Astrocyte (in vitro differentiated cells and primary cell): Measurements from ENCODE around the gene TRAPPC3L. TPM values are rescaled to one million over a fixed set of nuclear protein-coding genes. Genes with fewer than 3 reads are reported as not detected.

ENCODE experiments used
- DNase-seq: peaks from one replicate; pipeline ENCODE4 v3.0.0-alpha.2; 2010; ENCODE audit warnings: low read depth
- FAIRE-seq: peaks from 2 replicates; lab custom pipeline; 2011; peaks lifted over from hg19 to GRCh38; lab: Jason Lieb, UNC
- H2AFZ ChIP-seq: 2 replicates; pipeline ENCODE4 v1.6.0; 2012; ENCODE audit warnings: low read depth, low read length, inconsistent platforms
- H3K27ac ChIP-seq: 2 replicates; pipeline ENCODE4 v1.5.1; 2011; ENCODE audit warnings: low read depth, low read length, inconsistent platforms
- H3K27me3 ChIP-seq: 2 replicates; pipeline ENCODE4 v1.6.0; 2011; ENCODE audit warnings: low read length, inconsistent platforms; ENCODE audit not compliant: insufficient read depth
- H3K36me3 ChIP-seq: 2 replicates; pipeline ENCODE4 v1.5.1; 2011; ENCODE audit warnings: low read length, inconsistent platforms; ENCODE audit not compliant: insufficient read depth
- H3K4me1 ChIP-seq: 2 replicates; pipeline ENCODE4 v1.5.1; 2011; ENCODE audit warnings: low read length, inconsistent platforms; ENCODE audit not compliant: insufficient read depth
- H3K4me2 ChIP-seq: 2 replicates; pipeline ENCODE4 v1.6.0; 2012; ENCODE audit warnings: low read length, inconsistent platforms
- H3K4me3 ChIP-seq: 2 replicates; pipeline ENCODE4 v1.5.1; 2011; ENCODE audit warnings: low read depth, mild to moderate bottlenecking, low read length, inconsistent platforms; ENCODE audit not compliant: insufficient read depth
- H3K79me2 ChIP-seq: 2 replicates; pipeline ENCODE4 v1.6.0; 2012; ENCODE audit warnings: mild to moderate bottlenecking, low read length, inconsistent platforms; ENCODE audit not compliant: insufficient read depth
- H3K9ac ChIP-seq: 2 replicates; pipeline ENCODE4 v1.6.0; 2012; ENCODE audit warnings: mild to moderate bottlenecking, low read length, inconsistent platforms
- H3K9me3 ChIP-seq: 2 replicates; pipeline ENCODE4 v1.5.1; 2012; ENCODE audit warnings: low read depth, mild to moderate bottlenecking, low read length, inconsistent platforms; ENCODE audit not compliant: insufficient read depth
- H4K20me1 ChIP-seq: 2 replicates; pipeline ENCODE4 v1.6.0; 2012; ENCODE audit warnings: low read length, inconsistent platforms; ENCODE audit not compliant: insufficient read depth
- H3K27ac Mint-ChIP-seq: one replicate; pipeline ENCODE4 v1.8.0; 2021; ENCODE audit warnings: mild to moderate bottlenecking, mixed read lengths; ENCODE audit not compliant: unreplicated experiment
- H3K27me3 Mint-ChIP-seq: one replicate; pipeline ENCODE4 v1.8.0; 2021; ENCODE audit warnings: low read depth, mixed read lengths; ENCODE audit not compliant: unreplicated experiment
- H3K36me3 Mint-ChIP-seq: one replicate; pipeline ENCODE4 v1.8.0; 2021; ENCODE audit warnings: low read depth, mixed read lengths; ENCODE audit not compliant: unreplicated experiment
- H3K4me1 Mint-ChIP-seq: one replicate; pipeline ENCODE4 v1.8.0; 2021; ENCODE audit warnings: low read depth, mixed read lengths; ENCODE audit not compliant: unreplicated experiment
- H3K4me3 Mint-ChIP-seq: one replicate; pipeline ENCODE4 v1.8.0; 2021; ENCODE audit warnings: mild to moderate bottlenecking, moderate library complexity, mixed read lengths; ENCODE audit not compliant: unreplicated experiment
- H3K9me3 Mint-ChIP-seq: one replicate; pipeline ENCODE4 v1.8.0; 2021; ENCODE audit warnings: mild to moderate bottlenecking, mixed read lengths; ENCODE audit not compliant: unreplicated experiment
- CTCF ChIP-seq: IDR thresholded peaks from 2 replicates; pipeline ENCODE4 v1.5.1; 2011; ENCODE audit warnings: low read depth, mild to moderate bottlenecking, inconsistent platforms, low read length, moderate library complexity; ENCODE audit not compliant: insufficient read depth
- EZH2 ChIP-seq: IDR thresholded peaks from 2 replicates; pipeline ENCODE4 v1.6.1; 2012; ENCODE audit warnings: mild to moderate bottlenecking, low read length, inconsistent platforms; ENCODE audit not compliant: insufficient read depth
- total RNA-seq: library from RNA; stranded (reverse); gene quantifications from 2 replicates; pipeline ENCODE4 v1.2.1, GENCODE V29; 2021

The TRAPPC3L gene
- total RNA-seq, 1 donor from 2014 or later: not detected

- no peak for DNase-seq
- H4K20me1 ChIP-seq: peaks cover 28% of the 10 kb centered on the region
Observed at GRCh38 chr6:116578335-116578734, 32.9 kb upstream of the TRAPPC3L start.

GRCh38 chr6:116577486-116577885 is 32.0 kb upstream of the TRAPPC3L start:
- Mint-ChIP-seq H3K9me3 (no peaks in the 10 kb centered on the region), H3K36me3 (peaks cover 9% of the 10 kb centered on the region), H3K27ac (no peak overlapping the region), H3K4me3 (no peak overlapping the region), H3K27me3 (no peaks in the 10 kb centered on the region), H3K4me1 (peaks cover 23% of the 10 kb centered on the region)
- Histone ChIP-seq H3K9ac (no peak overlapping the region), H3K4me2 (no peak overlapping the region), H2AFZ (no peak overlapping the region), H3K79me2 (peaks cover 86% of the 10 kb centered on the region), H3K27ac (no peak overlapping the region), H3K4me1 (peaks cover 6% of the 10 kb centered on the region), H3K4me3 (no peak overlapping the region), H3K36me3 (peaks cover 7% of the 10 kb centered on the region), H3K9me3 (no peaks in the 10 kb centered on the region), H3K27me3 (no peaks in the 10 kb centered on the region), H4K20me1 (peaks cover 36% of the 10 kb centered on the region)
- FAIRE-seq (no peak), DNase-seq (no peak)
- no peak for TF ChIP-seq CTCF

More at GRCh38 chr6:116578335-116578734, 32.9 kb upstream of the TRAPPC3L start:
- TF ChIP-seq EZH2 (no peak), CTCF (no peak)
- Histone ChIP-seq H3K36me3 (peaks cover 10% of the 10 kb centered on the region), H3K4me1 (no peaks in the 10 kb centered on the region), H2AFZ (no peak overlapping the region), H3K9me3 (no peaks in the 10 kb centered on the region), H3K9ac (no peak overlapping the region), H3K27ac (no peak overlapping the region), H3K4me3 (no peak overlapping the region), H3K27me3 (no peaks in the 10 kb centered on the region), H3K4me2 (no peak overlapping the region), H3K79me2 (peaks cover 80% of the 10 kb centered on the region)
- peaks cover 9% of the 10 kb centered on the region for H3K36me3 Mint-ChIP-seq
- H3K27me3 Mint-ChIP-seq: no peaks in the 10 kb centered on the region
- H3K9me3 Mint-ChIP-seq: no peaks in the 10 kb centered on the region
- no peak for FAIRE-seq
- H3K4me3 Mint-ChIP-seq: no peak overlapping the region
- H3K4me1 Mint-ChIP-seq: peaks cover 20% of the 10 kb centered on the region
- H3K27ac Mint-ChIP-seq: no peak overlapping the region

GRCh38 chr6:116575227-116575626 is 29.7 kb upstream of the TRAPPC3L start:
- DNase-seq (no peak), FAIRE-seq (no peak)
- H3K36me3 Mint-ChIP-seq: peaks cover 9% of the 10 kb centered on the region
- Histone ChIP-seq H3K27ac (no peak overlapping the region), H3K9me3 (no peaks in the 10 kb centered on the region), H3K79me2 (peaks cover 96% of the 10 kb centered on the region), H4K20me1 (peaks cover 37% of the 10 kb centered on the region), H2AFZ (no peak overlapping the region), H3K9ac (no peak overlapping the region), H3K27me3 (no peaks in the 10 kb centered on the region), H3K36me3 (peaks cover 6% of the 10 kb centered on the region), H3K4me2 (no peak overlapping the region), H3K4me1 (peaks cover 6% of the 10 kb centered on the region), H3K4me3 (no peak overlapping the region)
- peaks cover 19% of the 10 kb centered on the region for H3K4me1 Mint-ChIP-seq
- H3K4me3 Mint-ChIP-seq: no peak overlapping the region
- no peak overlapping the region for H3K27ac Mint-ChIP-seq
- TF ChIP-seq EZH2 (no peak), CTCF (no peak)
- no peaks in the 10 kb centered on the region for H3K9me3 Mint-ChIP-seq
- H3K27me3 Mint-ChIP-seq: no peaks in the 10 kb centered on the region
